DND-41 (cell line): ENCODE measurements around the gene KLHL30.

Experiments
- ATAC-seq: fragments of 200-7000 bp; cut with Tn5 transposase; 3 replicates; pipeline ENCODE4 v1.9.1; 2021; ENCODE audit warnings: low read depth; ENCODE audit not compliant: insufficient read depth
- DNase-seq: peaks from one replicate; pipeline ENCODE4 v3.0.0-alpha.2; 2020
- H2AFZ ChIP-seq: 2 replicates; pipeline ENCODE4 v1.6.0; 2012; ENCODE audit warnings: low read depth, low read length
- H3K27ac ChIP-seq: 2 replicates; pipeline ENCODE4 v1.5.1; 2012; ENCODE audit warnings: low read length, inconsistent platforms
- H3K27me3 ChIP-seq: fragments of 200-600 bp; sonication (generic); 2 replicates; pipeline ENCODE4 v1.6.0; 2012; ENCODE audit warnings: low read length, mild to moderate bottlenecking, inconsistent platforms; ENCODE audit not compliant: insufficient read depth, poor library complexity
- H3K36me3 ChIP-seq: 2 replicates; pipeline ENCODE4 v1.5.1; 2012; ENCODE audit warnings: low read length, inconsistent platforms; ENCODE audit not compliant: insufficient read depth
- H3K4me1 ChIP-seq: 2 replicates; pipeline ENCODE4 v1.5.1; 2012; ENCODE audit warnings: mild to moderate bottlenecking, low read length; ENCODE audit not compliant: insufficient read depth
- H3K4me2 ChIP-seq: 2 replicates; pipeline ENCODE4 v1.6.0; 2012; ENCODE audit warnings: mild to moderate bottlenecking, moderate library complexity, low read length, inconsistent platforms; ENCODE audit not compliant: insufficient read depth
- H3K4me3 ChIP-seq, 2 experiments: fragments of 200-600 bp in 1 of 2; shearing (Covaris generic) in 1 of 2; 2 replicates each; pipeline ENCODE4 v1.5.1; 2012 to 2016; ENCODE audit warnings: inconsistent platforms in 2 of 2, low read length in 2 of 2, mild to moderate bottlenecking in 2 of 2, low read depth in 1 of 2, moderate library complexity in 1 of 2
- H3K79me2 ChIP-seq: 2 replicates; pipeline ENCODE4 v1.6.0; 2012; ENCODE audit warnings: low read length, inconsistent platforms; ENCODE audit not compliant: insufficient read depth
- H3K9ac ChIP-seq: 2 replicates; pipeline ENCODE4 v1.6.0; 2012; ENCODE audit warnings: low read depth, mild to moderate bottlenecking, inconsistent platforms, low read length, moderate library complexity
- H3K9me3 ChIP-seq: 2 replicates; pipeline ENCODE4 v1.5.1; 2012; ENCODE audit warnings: low read length, moderate library complexity, mild to moderate bottlenecking, inconsistent platforms; ENCODE audit not compliant: insufficient read depth, severe bottlenecking
- H4K20me1 ChIP-seq: 2 replicates; pipeline ENCODE4 v1.6.0; 2012; ENCODE audit warnings: low read length; ENCODE audit not compliant: insufficient read depth
- CTCF ChIP-seq: IDR thresholded peaks from 2 replicates; pipeline ENCODE4 v1.5.1; 2012; ENCODE audit warnings: borderline replicate concordance, low read length, moderate library complexity, mild to moderate bottlenecking; ENCODE audit not compliant: poor library complexity, severe bottlenecking; ENCODE audit errors: extremely low read depth
- EZH2 ChIP-seq: IDR thresholded peaks from 3 replicates; pipeline ENCODE4 v1.6.1; 2012; ENCODE audit warnings: borderline replicate concordance, low read depth, mild to moderate bottlenecking, moderate library complexity, low read length, inconsistent platforms; ENCODE audit not compliant: severe bottlenecking

Gene KLHL30

GRCh38 chr2:238145046-238145445 is 6.6 kb downstream of the KLHL30 start:
- Histone ChIP-seq H3K9ac (no peak overlapping the region), H3K4me1 (no peaks in the 10 kb centered on the region), H3K27ac (no peak overlapping the region), H3K9me3 (no peaks in the 10 kb centered on the region), H3K27me3 (no peaks in the 10 kb centered on the region), H2AFZ (no peak overlapping the region), H4K20me1 (no peaks in the 10 kb centered on the region; the same call in 1 of the 2 replicates), H3K36me3 (no peaks in the 10 kb centered on the region), H3K79me2 (no peaks in the 10 kb centered on the region), H3K4me3 (no peak overlapping the region), H3K4me2 (no peak overlapping the region)
- DNase-seq (no peak), ATAC-seq (no peak)
- TF ChIP-seq CTCF = no peak
- no peak for TF ChIP-seq EZH2

- Histone ChIP-seq H3K36me3 (no peaks in the 10 kb centered on the region), H3K9ac (no peak overlapping the region), H3K4me2 (no peak overlapping the region), H4K20me1 (no peaks in the 10 kb centered on the region; the same call in 1 of the 2 replicates), H3K4me1 (no peaks in the 10 kb centered on the region), H2AFZ (no peak overlapping the region), H3K79me2 (no peaks in the 10 kb centered on the region), H3K27me3 (no peaks in the 10 kb centered on the region), H3K4me3 (no peak overlapping the region), H3K9me3 (no peaks in the 10 kb centered on the region), H3K27ac (no peak overlapping the region)
- ATAC-seq (no peak), DNase-seq (no peak)
- TF ChIP-seq CTCF (no peak), EZH2 (no peak)
These were observed 7.4 kb downstream of the KLHL30 start for GRCh38 chr2:238145851-238146250.

- Histone ChIP-seq H3K79me2 (no peaks in the 10 kb centered on the region), H3K4me1 (no peaks in the 10 kb centered on the region), H3K27ac (no peak overlapping the region), H3K27me3 (no peaks in the 10 kb centered on the region), H3K4me2 (no peak overlapping the region), H3K9me3 (no peaks in the 10 kb centered on the region), H3K4me3 (no peak overlapping the region), H3K36me3 (no peaks in the 10 kb centered on the region), H3K9ac (no peak overlapping the region), H4K20me1 (no peaks in the 10 kb centered on the region; the same call in 1 of the 2 replicates), H2AFZ (no peak overlapping the region)
- ATAC-seq = no peak
- DNase-seq = no peak
- TF ChIP-seq CTCF (no peak), EZH2 (no peak)
These were observed 8.5 kb downstream of the KLHL30 start for GRCh38 chr2:238146884-238147544.

- no peaks in the 10 kb centered on the region for H3K4me1 ChIP-seq
- TF ChIP-seq EZH2 (no peak), CTCF (no peak)
- no peaks in the 10 kb centered on the region for H4K20me1 ChIP-seq
- H3K9ac ChIP-seq = no peak overlapping the region
- H3K27ac ChIP-seq = no peak overlapping the region
- no peak for ATAC-seq
- no peak overlapping the region for H3K4me2 ChIP-seq
- H3K9me3 ChIP-seq = no peaks in the 10 kb centered on the region
- H2AFZ ChIP-seq = no peak overlapping the region
- H3K36me3 ChIP-seq = no peaks in the 10 kb centered on the region
- H3K79me2 ChIP-seq = no peaks in the 10 kb centered on the region
- H3K4me3 ChIP-seq = no peak overlapping the region
- DNase-seq = no peak
- H3K27me3 ChIP-seq = no peaks in the 10 kb centered on the region
These were observed 10.5 kb downstream of the KLHL30 start for GRCh38 chr2:238148981-238149380.
